CD4-positive, alpha-beta T cell (primary cell): ENCODE measurements around the gene TIMP4. TPM values are rescaled to one million over a fixed set of nuclear protein-coding genes. Genes with fewer than 3 reads are reported as not detected.

Source experiments
- ATAC-seq: fragments of 200-7000 bp; cut with Tn5 transposase; one replicate; pipeline ENCODE4 v1.10.0; 2022; ENCODE audit warnings: mild to moderate bottlenecking; ENCODE audit not compliant: poor library complexity
- CTCF ChIA-PET: fragments of 350-600 bp; sonication (Branson Sonifier 250); formaldehyde crosslinking; loops from one replicate; lab custom pipeline; 2021; ENCODE audit warnings: antibody characterized with exemption, inconsistent platforms; lab: Charles Lee
- POLR2A ChIA-PET: fragments of 350-600 bp; sonication (Branson Sonifier 250); formaldehyde crosslinking; loops from one replicate; lab custom pipeline; 2021; ENCODE audit warnings: antibody characterized with exemption, inconsistent platforms; lab: Charles Lee
- DNase-seq, 14 experiments: peaks; one replicate each; pipeline ENCODE4 v3.0.0-alpha.2; 2013 to 2020; ENCODE audit warnings: mixed read lengths in 2 of 14
- H3K27ac ChIP-seq, 2 donors: one replicate each; pipeline versions ENCODE4 v1.5.1 to v1.7.0; 2013; ENCODE audit warnings: low read length in 2 of 2, low read depth in 1 of 2, mild to moderate bottlenecking in 1 of 2
- H3K27me3 ChIP-seq, 2 experiments: 1 replicate in 1 of 2; 2 replicates in 1 of 2; pipeline versions ENCODE4 v1.6.1 to v1.7.0; 2013; ENCODE audit warnings: low read length in 2 of 2, control low read depth in 1 of 2, mild to moderate bottlenecking in 1 of 2, moderate library complexity in 1 of 2; ENCODE audit not compliant: insufficient read depth in 2 of 2, control insufficient read depth in 1 of 2
- H3K36me3 ChIP-seq: one replicate; pipeline ENCODE4 v1.6.1; 2013; ENCODE audit warnings: low read length, control low read depth; ENCODE audit not compliant: insufficient read depth
- H3K4me1 ChIP-seq: one replicate; pipeline ENCODE4 v1.6.1; 2013; ENCODE audit warnings: low read length, control low read depth; ENCODE audit not compliant: insufficient read depth
- H3K4me3 ChIP-seq: one replicate; pipeline ENCODE4 v1.5.1; 2013; ENCODE audit warnings: mild to moderate bottlenecking, low read length, moderate library complexity
- H3K9me3 ChIP-seq, 2 experiments: 1 replicate in 1 of 2; 2 replicates in 1 of 2; pipeline versions ENCODE4 v1.6.1 to v1.7.0; 2013; ENCODE audit warnings: low read length in 2 of 2, mild to moderate bottlenecking in 2 of 2, control low read depth in 1 of 2, moderate library complexity in 1 of 2; ENCODE audit not compliant: control insufficient read depth in 1 of 2, insufficient read depth in 1 of 2
- H3K27ac Mint-ChIP-seq: one replicate; pipeline ENCODE4 v1.8.0; 2020; ENCODE audit warnings: mixed read lengths
- H3K27me3 Mint-ChIP-seq: one replicate; pipeline ENCODE4 v1.8.0; 2021; ENCODE audit warnings: mixed read lengths
- H3K36me3 Mint-ChIP-seq: one replicate; pipeline ENCODE4 v1.8.0; 2021; ENCODE audit warnings: low read depth, mixed read lengths
- H3K4me1 Mint-ChIP-seq: one replicate; pipeline ENCODE4 v1.8.0; 2021; ENCODE audit warnings: low read depth, mixed read lengths
- H3K4me3 Mint-ChIP-seq: one replicate; pipeline ENCODE4 v1.8.0; 2020; ENCODE audit warnings: mild to moderate bottlenecking, mixed read lengths
- H3K9me3 Mint-ChIP-seq: one replicate; pipeline ENCODE4 v1.8.0; 2020; ENCODE audit warnings: mixed read lengths
- intact Hi-C, 2 experiments: fragments of 100-400 bp; cut with DNase I in 1 of 2; cut with micrococcal nuclease in 1 of 2; formaldehyde crosslinking; loops; one replicate each; pipeline versions ENCODE4 v1.15.1 to v1.9.0; 2023 to 2025; cut with DNase I, micrococcal nuclease
- total RNA-seq, 174 experiments: library from RNA in 2 of 174; stranded (reverse) in 2 of 174; gene quantifications; one replicate each; pipeline ENCODE4 v1.2.3 and lab custom pipeline; 2021 to 2026
- TF ChIP-seq, protein P1 (sequence below): fragments of 200-600 bp; IDR thresholded peaks from one replicate; pipeline ENCODE4 v1.8.0; 2022; ENCODE audit warnings: antibody characterized with exemption, mild to moderate bottlenecking

Gene TIMP4
- total RNA-seq, 2 experiments from 2014 or later: not detected

DNA sequence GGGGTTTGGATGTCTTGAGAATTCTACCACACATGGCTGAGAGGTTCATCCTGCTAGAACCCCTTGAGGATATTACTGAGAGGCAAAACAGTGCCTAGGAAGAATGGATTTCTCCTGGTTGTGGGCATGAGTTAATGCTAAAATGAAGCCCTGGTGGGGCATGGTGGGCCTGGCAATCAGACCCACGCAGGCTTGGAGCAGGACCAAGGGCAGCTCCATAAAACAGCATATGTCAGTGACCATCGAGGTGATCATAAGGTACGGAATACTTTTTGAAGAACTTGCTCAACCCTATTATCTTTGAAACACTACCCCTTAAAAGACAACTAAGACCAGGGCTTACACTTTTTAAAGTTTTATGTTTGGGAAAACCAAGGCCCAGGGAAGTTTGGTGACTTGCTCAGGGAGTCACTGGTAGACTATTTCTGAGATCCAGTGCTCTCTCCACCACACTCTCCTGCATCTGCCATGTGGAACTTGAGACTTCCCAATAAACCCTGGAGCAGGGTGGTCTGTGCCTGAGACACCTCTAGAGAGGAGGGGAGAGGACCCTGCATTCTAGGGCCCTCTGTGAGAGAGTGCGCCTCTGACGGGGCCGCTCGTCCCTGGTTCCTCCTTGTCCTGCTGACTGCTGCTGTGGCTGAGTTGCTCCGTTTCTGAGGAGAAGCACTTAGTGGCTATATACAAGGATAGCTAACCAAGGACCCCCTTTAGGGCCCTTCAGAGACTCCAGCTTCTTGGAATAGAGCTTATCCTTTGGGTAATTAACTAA, 28.0 kb upstream of the TIMP4 start:
- DNase-seq (peak in 1 of 14 experiments; percentile 19), ATAC-seq (no peak)
- Histone ChIP-seq H3K9me3 (no peaks in the 10 kb centered on the region), H3K4me1 (peaks cover 16% of the 10 kb centered on the region), H3K27me3 (no peaks in the 10 kb centered on the region), H3K4me3 (no peak overlapping the region), H3K36me3 (no peaks in the 10 kb centered on the region), H3K27ac (no peak overlapping the region)
- intact Hi-C loops: no loop called here
- Mint-ChIP-seq H3K27me3 (no peaks in the 10 kb centered on the region), H3K36me3 (no peaks in the 10 kb centered on the region), H3K9me3 (no peaks in the 10 kb centered on the region), H3K4me3 (no peak overlapping the region), H3K4me1 (peaks cover 6% of the 10 kb centered on the region), H3K27ac (no peak overlapping the region)
- TF ChIP-seq, protein P1, sequence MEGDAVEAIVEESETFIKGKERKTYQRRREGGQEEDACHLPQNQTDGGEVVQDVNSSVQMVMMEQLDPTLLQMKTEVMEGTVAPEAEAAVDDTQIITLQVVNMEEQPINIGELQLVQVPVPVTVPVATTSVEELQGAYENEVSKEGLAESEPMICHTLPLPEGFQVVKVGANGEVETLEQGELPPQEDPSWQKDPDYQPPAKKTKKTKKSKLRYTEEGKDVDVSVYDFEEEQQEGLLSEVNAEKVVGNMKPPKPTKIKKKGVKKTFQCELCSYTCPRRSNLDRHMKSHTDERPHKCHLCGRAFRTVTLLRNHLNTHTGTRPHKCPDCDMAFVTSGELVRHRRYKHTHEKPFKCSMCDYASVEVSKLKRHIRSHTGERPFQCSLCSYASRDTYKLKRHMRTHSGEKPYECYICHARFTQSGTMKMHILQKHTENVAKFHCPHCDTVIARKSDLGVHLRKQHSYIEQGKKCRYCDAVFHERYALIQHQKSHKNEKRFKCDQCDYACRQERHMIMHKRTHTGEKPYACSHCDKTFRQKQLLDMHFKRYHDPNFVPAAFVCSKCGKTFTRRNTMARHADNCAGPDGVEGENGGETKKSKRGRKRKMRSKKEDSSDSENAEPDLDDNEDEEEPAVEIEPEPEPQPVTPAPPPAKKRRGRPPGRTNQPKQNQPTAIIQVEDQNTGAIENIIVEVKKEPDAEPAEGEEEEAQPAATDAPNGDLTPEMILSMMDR: no peak
- POLR2A ChIA-PET: no interaction called here
- CTCF ChIA-PET: no interaction called here

DNA sequence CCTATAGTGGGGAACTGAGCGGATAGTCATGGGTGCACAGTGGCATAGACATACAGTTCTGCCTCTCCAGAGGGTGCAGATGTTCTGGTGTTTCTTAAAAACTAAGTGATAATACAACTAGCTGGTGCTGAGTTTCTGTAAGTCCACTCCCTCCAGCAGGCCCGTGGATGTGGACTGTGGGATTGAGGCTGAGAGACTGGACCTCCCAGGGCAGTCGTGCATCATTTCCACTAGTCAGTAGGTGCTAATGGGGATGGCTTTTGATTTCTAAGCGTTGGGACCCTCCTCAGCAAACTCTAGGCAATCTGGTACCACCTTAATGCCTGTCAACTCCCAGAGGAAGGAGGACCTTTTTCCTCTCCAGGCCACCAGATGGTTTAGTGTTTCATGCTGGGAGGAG, 27.3 kb upstream of the TIMP4 start:
- Histone ChIP-seq H3K27me3 (no peaks in the 10 kb centered on the region), H3K36me3 (no peaks in the 10 kb centered on the region), H3K4me3 (no peak overlapping the region), H3K4me1 (peaks cover 16% of the 10 kb centered on the region), H3K27ac (no peak overlapping the region), H3K9me3 (no peaks in the 10 kb centered on the region)
- Mint-ChIP-seq H3K27me3 (no peaks in the 10 kb centered on the region), H3K27ac (no peak overlapping the region), H3K4me3 (no peak overlapping the region), H3K4me1 (peaks cover 6% of the 10 kb centered on the region), H3K36me3 (no peaks in the 10 kb centered on the region), H3K9me3 (no peaks in the 10 kb centered on the region)
- CTCF ChIA-PET: no interaction called here
- POLR2A ChIA-PET: no interaction called here
- ATAC-seq (no peak), DNase-seq (no peak)
- TF ChIP-seq, protein P1: no peak
- intact Hi-C loops: no loop called here

DNA sequence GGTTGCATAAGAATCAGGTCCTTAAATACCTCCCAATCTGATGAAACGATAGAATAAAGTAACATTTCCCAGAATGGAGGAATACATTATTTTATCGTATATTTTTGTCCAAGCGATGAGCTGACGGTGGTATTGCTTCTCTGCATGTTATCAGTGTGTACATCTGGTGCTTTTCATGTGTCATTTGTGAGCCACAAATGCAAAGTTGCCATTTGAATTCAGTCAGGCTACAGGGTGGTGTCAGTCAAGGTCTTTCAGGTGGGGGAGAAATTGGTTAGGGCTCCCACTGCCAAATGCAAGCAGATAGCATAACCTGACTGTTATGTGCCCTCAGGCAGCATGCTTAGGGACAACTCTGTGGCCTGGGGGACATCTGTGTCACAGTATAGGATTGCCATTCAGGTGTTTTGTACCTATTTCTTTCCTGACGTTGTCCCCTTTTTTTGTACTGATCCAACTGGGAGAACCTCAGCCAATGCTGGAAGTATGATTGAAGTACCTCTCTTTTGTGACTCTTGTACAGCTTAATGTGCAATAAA, 26.5 kb upstream of the TIMP4 start:
- ChIA-PET CTCF (no interaction called here), POLR2A (no interaction called here)
- H3K4me3 Mint-ChIP-seq: no peak overlapping the region
- no peaks in the 10 kb centered on the region for H3K27me3 ChIP-seq
- peaks cover 6% of the 10 kb centered on the region for H3K4me1 Mint-ChIP-seq
- no peaks in the 10 kb centered on the region for H3K27me3 Mint-ChIP-seq
- no peaks in the 10 kb centered on the region for H3K36me3 Mint-ChIP-seq
- TF ChIP-seq, protein P1: no peak
- H3K4me1 ChIP-seq: peaks cover 16% of the 10 kb centered on the region
- no peak overlapping the region for H3K4me3 ChIP-seq
- H3K36me3 ChIP-seq: no peaks in the 10 kb centered on the region
- intact Hi-C loops: no loop called here
- no peak for DNase-seq
- no peaks in the 10 kb centered on the region for H3K9me3 ChIP-seq
- no peak overlapping the region for H3K27ac ChIP-seq
- no peak overlapping the region for H3K27ac Mint-ChIP-seq
- H3K9me3 Mint-ChIP-seq: no peaks in the 10 kb centered on the region
- no peak for ATAC-seq
